OCI-LY3 (cell line): Measurements from ENCODE around the gene UBN1.

Experiments
- CTCF ChIP-seq: fragments of 200-600, 300-600 bp; sonication (generic); IDR thresholded peaks from 2 replicates; pipeline ENCODE4 v1.5.1; 2014; ENCODE audit warnings: antibody characterized with exemption, low read length, low read depth
- EZH2phosphoT487 ChIP-seq: fragments of 200-600 bp; shearing (Covaris generic); IDR thresholded peaks from 2 replicates; pipeline ENCODE4 v1.6.1; 2018; ENCODE audit warnings: antibody characterized with exemption, mixed run types, low read depth

- no peak for TF ChIP-seq CTCF
- TF ChIP-seq EZH2phosphoT487, result no peak
Observed at GRCh38 chr16:4803401-4803844, 43.9 kb upstream of the UBN1 start.
